GM18507 (cell line): Measurements from ENCODE around the gene JAML.
"Not testable (repeated sequence)": the region's sequence is repeated elsewhere in the genome, so short reads cannot be mapped to it uniquely, and the experiment has no call there.

Experiments used
- DNase-seq: peaks from one replicate; pipeline ENCODE4 v3.0.0; 2011; ENCODE audit warnings: low read depth; ENCODE audit not compliant: insufficient read length; ENCODE audit errors: extremely low spot score
- FAIRE-seq: peaks from 2 replicates; lab custom pipeline; 2011; peaks lifted over from hg19 to GRCh38; lab: Jason Lieb, UNC

JAML gene

GRCh38 chr11:118200901-118201680, 23.7 kb downstream of the JAML start:
- FAIRE-seq (no peak), DNase-seq (no peak)

GRCh38 chr11:118200497-118200896, 24.3 kb downstream of the JAML start:
- DNase-seq (no peak), FAIRE-seq (no peak)

- FAIRE-seq (no peak), DNase-seq (no peak)
These were observed 25.7 kb downstream of the JAML start for GRCh38 chr11:118199135-118199534.

- FAIRE-seq (peak; percentile 83), DNase-seq (peak; percentile 63)
These were observed 26.4 kb downstream of the JAML start for GRCh38 chr11:118198370-118198769.

- DNase-seq, result no peak
- FAIRE-seq, result no peak
These were observed 29.8 kb downstream of the JAML start for GRCh38 chr11:118194835-118195627.

GRCh38 chr11:118193910-118194566, 30.8 kb downstream of the JAML start:
- FAIRE-seq (no peak), DNase-seq (no peak)

GRCh38 chr11:118192817-118193216, 32.0 kb downstream of the JAML start:
- DNase-seq, FAIRE-seq: not testable (repeated sequence)

GRCh38 chr11:118190942-118191506, 33.8 kb downstream of the JAML start:
- not testable (repeated sequence) for FAIRE-seq, DNase-seq

- no peak for DNase-seq
- FAIRE-seq, result no peak
These were observed 38.3 kb downstream of the JAML start for GRCh38 chr11:118186346-118187107.

- no peak for DNase-seq
- no peak for FAIRE-seq
These were observed 39.8 kb downstream of the JAML start for GRCh38 chr11:118184784-118185579.

- DNase-seq, FAIRE-seq: not testable (repeated sequence)
These were observed 41.1 kb downstream of the JAML start for GRCh38 chr11:118183691-118184090.

- FAIRE-seq, result no peak
- DNase-seq, result no peak
These were observed 44.5 kb downstream of the JAML start for GRCh38 chr11:118180300-118180703.

GRCh38 chr11:118176778-118177134, 48.1 kb downstream of the JAML start:
- no peak for DNase-seq
- no peak for FAIRE-seq

- DNase-seq, result no peak
- FAIRE-seq, result no peak
These were observed 48.6 kb downstream of the JAML start, which contains the start of gene SCN2B for GRCh38 chr11:118175993-118176777. Gene SCN2B, minus strand, starts transcription at chr11:118176639. Its CDS starts 208 bp downstream, at chr11:118176431.

GRCh38 chr11:118175031-118175992, 49.5 kb downstream of the JAML start:
- DNase-seq (no peak), FAIRE-seq (no peak)

- DNase-seq (no peak), FAIRE-seq (no peak)
These were observed 50.7 kb downstream of the JAML start for GRCh38 chr11:118174006-118174567.
